Tibial nerve (tissue), 4 donors: ENCODE data around the gene CACNA1S. TPM values are rescaled to one million over a fixed set of nuclear protein-coding genes. Genes with fewer than 3 reads are reported as not detected.

Experiments used
- DNase-seq, 2 donors: peaks; one replicate each; pipeline ENCODE4 v3.0.0-alpha.2; 2019; ENCODE audit warnings: low spot score in 2 of 2
- H3K27ac ChIP-seq, 4 donors: fragments of 200-600 bp; sonication (generic) in 3 of 4; one replicate each; pipeline ENCODE4 v1.5.1; 2017 to 2019; ENCODE audit warnings: mild to moderate bottlenecking in 1 of 4
- H3K27me3 ChIP-seq, 2 donors: fragments of 200-600 bp; sonication (generic) in 1 of 2; one replicate each; pipeline versions ENCODE4 v1.5.1 to v1.6.0; 2017 to 2019
- H3K36me3 ChIP-seq, 3 donors: fragments of 200-600 bp; sonication (generic); one replicate each; pipeline ENCODE4 v1.5.1; 2018 to 2019
- H3K4me1 ChIP-seq, 4 donors: fragments of 200-600 bp; sonication (generic) in 3 of 4; one replicate each; pipeline ENCODE4 v1.5.1; 2017 to 2019
- H3K4me3 ChIP-seq, 4 donors: fragments of 200-600 bp; sonication (generic) in 3 of 4; one replicate each; pipeline ENCODE4 v1.5.1; 2017 to 2019; ENCODE audit warnings: mild to moderate bottlenecking in 1 of 4, moderate library complexity in 1 of 4
- H3K9me3 ChIP-seq, 4 donors: fragments of 200-600 bp; sonication (generic) in 3 of 4; one replicate each; pipeline ENCODE4 v1.5.1; 2017 to 2019
- CTCF ChIP-seq, 5 experiments: fragments of 200-600 bp in 3 of 5; fragments of 450-650 bp in 2 of 5; sonication (generic) in 3 of 5; IDR thresholded peaks; one replicate each; pipeline ENCODE4 v1.5.1; 2016 to 2019; ENCODE audit warnings: antibody characterized with exemption in 5 of 5, mild to moderate bottlenecking in 3 of 5, moderate library complexity in 2 of 5
- EP300 ChIP-seq, 2 donors: sonication (generic); formaldehyde crosslinking; IDR thresholded peaks; one replicate each; pipeline ENCODE4 v1.6.1; 2017; ENCODE audit warnings: antibody characterized with exemption in 2 of 2, mild to moderate bottlenecking in 1 of 2
- POLR2A ChIP-seq, 2 donors: fragments of 450-650 bp; IDR thresholded peaks; one replicate each; pipeline ENCODE4 v1.6.1; 2017; ENCODE audit warnings: antibody characterized with exemption in 2 of 2, mild to moderate bottlenecking in 2 of 2, moderate library complexity in 2 of 2
- WGBS, 2 donors: methylation state at CpG; one replicate each; pipeline ENCODE4 v1.1.5; 2018; 5-methylcytosine and 5-hydroxymethylcytosine counted together
- total RNA-seq, 4 donors: library from RNA; depleted of rRNA; stranded (reverse); fragments of >200 nt; gene quantifications; one replicate each; pipeline ENCODE4 v1.1.0, GENCODE V29; 2016

Gene CACNA1S
- total RNA-seq, 4 donors from 2014 or later, result not detected

GRCh38 chr1:201146626-201147390, 34.6 kb upstream of the CACNA1S start:
- peaks cover 0 to 100% (median 0%) of the 10 kb centered on the region in 3 donors for H3K36me3 ChIP-seq

GRCh38 chr1:201145816-201146215, 33.6 kb upstream of the CACNA1S start:
- H3K4me3 ChIP-seq, result no peak overlapping the region
- 84 to 90% methylated on average over 7 of the region's 7 CpGs for WGBS, 2 donors
- H3K36me3 ChIP-seq, result peaks cover 0 to 100% (median 0%) of the 10 kb centered on the region in 3 donors
- no peaks in the 10 kb centered on the region for H3K9me3 ChIP-seq
- peaks cover 0 to 16% (median 0%) of the 10 kb centered on the region in 4 donors for H3K4me1 ChIP-seq
- TF ChIP-seq POLR2A (IDR thresholded peaks at IDR 0.05), result no peak
- H3K27me3 ChIP-seq, result no peaks in the 10 kb centered on the region
- no peak for DNase-seq
- no peak overlapping the region for H3K27ac ChIP-seq

More at GRCh38 chr1:201146626-201147390, 34.6 kb upstream of the CACNA1S start:
- H3K27ac ChIP-seq, result no peak overlapping the region
- 90 to 93% methylated on average over 11 to 16 of the region's 17 CpGs for WGBS, 2 donors
- H3K27me3 ChIP-seq, result no peaks in the 10 kb centered on the region
- no peak overlapping the region for H3K4me3 ChIP-seq
- TF ChIP-seq CTCF (IDR thresholded peaks at IDR 0.05) (no peak), EP300 (IDR thresholded peaks at IDR 0.05) (no peak), POLR2A (IDR thresholded peaks at IDR 0.05) (no peak)
- H3K9me3 ChIP-seq, result no peaks in the 10 kb centered on the region
- no peak for DNase-seq
- H3K4me1 ChIP-seq, result peaks cover 0 to 11% (median 0%) of the 10 kb centered on the region in 4 donors

GRCh38 chr1:201145132-201145531, 32.9 kb upstream of the CACNA1S start:
- no peaks in the 10 kb centered on the region for H3K9me3 ChIP-seq
- H3K36me3 ChIP-seq, result peaks cover 0 to 100% (median 0%) of the 10 kb centered on the region in 3 donors
- TF ChIP-seq POLR2A (IDR thresholded peaks at IDR 0.05), result no peak
- no peak overlapping the region for H3K4me3 ChIP-seq
- H3K27ac ChIP-seq, result no peak overlapping the region
- H3K27me3 ChIP-seq, result no peaks in the 10 kb centered on the region
- DNase-seq, result no peak
- 89 to 90% methylated on average over 3 of the region's 3 CpGs for WGBS, 2 donors
- peaks cover 0 to 16% (median 0%) of the 10 kb centered on the region in 4 donors for H3K4me1 ChIP-seq

GRCh38 chr1:201144701-201145100, 32.5 kb upstream of the CACNA1S start:
- Histone ChIP-seq H3K4me3 (no peak overlapping the region), H3K27ac (no peak overlapping the region), H3K27me3 (no peaks in the 10 kb centered on the region), H3K4me1 (peaks cover 0 to 13% (median 0%) of the 10 kb centered on the region in 4 donors), H3K9me3 (no peaks in the 10 kb centered on the region), H3K36me3 (peaks cover 0 to 100% (median 0%) of the 10 kb centered on the region in 3 donors)
- TF ChIP-seq CTCF (IDR thresholded peaks at IDR 0.05) (no peak), POLR2A (IDR thresholded peaks at IDR 0.05) (no peak), EP300 (IDR thresholded peaks at IDR 0.05) (no peak)
- WGBS, 2 donors, result 72 to 76% methylated on average over 5 of the region's 5 CpGs
- DNase-seq, result no peak

GRCh38 chr1:201143726-201144635, 31.8 kb upstream of the CACNA1S start:
- WGBS, 2 donors, result 86 to 87% methylated on average over 18 of the region's 18 CpGs
- Histone ChIP-seq H3K27me3 (no peaks in the 10 kb centered on the region), H3K27ac (no peak overlapping the region), H3K36me3 (peaks cover 0 to 100% (median 0%) of the 10 kb centered on the region in 3 donors), H3K4me1 (peaks cover 0 to 15% (median under 1%) of the 10 kb centered on the region in 4 donors), H3K4me3 (no peak overlapping the region), H3K9me3 (no peaks in the 10 kb centered on the region)
- no peak for TF ChIP-seq POLR2A (IDR thresholded peaks at IDR 0.05)
- no peak for TF ChIP-seq EP300 (IDR thresholded peaks at IDR 0.05)
- no peak for TF ChIP-seq CTCF (IDR thresholded peaks at IDR 0.05)
- no peak for DNase-seq
